RWPE1 (cell line): Measurements from ENCODE around the gene CADM4.
A peak's percentile ranks its signal among the peaks of the same experiment; 100 is the strongest.

Source experiments
- CTCF ChIA-PET: fragments of 350-600 bp; sonication (Branson Sonifier 250); formaldehyde crosslinking; extraction: SDS; loops from one replicate; lab custom pipeline; 2021; lab: Yijun Ruan, JAX
- POLR2A ChIA-PET: fragments of 400-600 bp; formaldehyde crosslinking; extraction: SDS; loops from one replicate; lab custom pipeline; 2020; ENCODE audit warnings: antibody characterized with exemption; ENCODE audit not compliant: low non-redundant PET; lab: Yijun Ruan, JAX
- DNase-seq: peaks from one replicate; pipeline ENCODE4 v3.0.0; 2012; ENCODE audit warnings: low spot score
- H3K27ac ChIP-seq: fragments of 450-650 bp; 2 replicates; pipeline ENCODE4 v1.5.1; 2017
- CTCF ChIP-seq: fragments of 450-650 bp; conservative IDR thresholded peaks from 2 replicates; pipeline ENCODE4 v1.5.1; 2017; ENCODE audit warnings: low read depth, mild to moderate bottlenecking

The CADM4 gene

DNA sequence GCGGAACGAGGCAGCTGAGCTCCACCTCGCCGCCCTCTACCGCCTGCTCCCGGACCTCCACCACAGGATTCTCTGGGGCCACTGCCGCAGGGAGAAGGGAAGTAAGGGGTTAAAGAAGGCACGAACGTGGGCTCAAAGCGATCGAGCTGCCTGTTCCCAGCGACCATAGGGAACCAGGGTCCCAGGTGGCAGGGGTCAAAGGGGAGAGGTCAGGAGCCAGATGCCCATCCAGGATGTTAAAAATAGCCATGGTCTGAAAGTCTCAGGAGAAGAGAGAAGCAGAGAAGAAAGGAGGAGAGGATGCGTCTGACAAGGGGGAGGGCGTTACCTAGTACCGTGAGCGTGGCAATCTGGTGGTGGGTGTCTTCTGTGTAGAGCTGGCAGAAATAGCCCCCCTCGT, 12.8 kb downstream of the CADM4 start:
- POLR2A ChIA-PET, result no interaction called here
- no peak overlapping the region for H3K27ac ChIP-seq
- CTCF ChIA-PET, result no interaction called here
- DNase-seq, result no peak
- no peak for TF ChIP-seq CTCF

DNA sequence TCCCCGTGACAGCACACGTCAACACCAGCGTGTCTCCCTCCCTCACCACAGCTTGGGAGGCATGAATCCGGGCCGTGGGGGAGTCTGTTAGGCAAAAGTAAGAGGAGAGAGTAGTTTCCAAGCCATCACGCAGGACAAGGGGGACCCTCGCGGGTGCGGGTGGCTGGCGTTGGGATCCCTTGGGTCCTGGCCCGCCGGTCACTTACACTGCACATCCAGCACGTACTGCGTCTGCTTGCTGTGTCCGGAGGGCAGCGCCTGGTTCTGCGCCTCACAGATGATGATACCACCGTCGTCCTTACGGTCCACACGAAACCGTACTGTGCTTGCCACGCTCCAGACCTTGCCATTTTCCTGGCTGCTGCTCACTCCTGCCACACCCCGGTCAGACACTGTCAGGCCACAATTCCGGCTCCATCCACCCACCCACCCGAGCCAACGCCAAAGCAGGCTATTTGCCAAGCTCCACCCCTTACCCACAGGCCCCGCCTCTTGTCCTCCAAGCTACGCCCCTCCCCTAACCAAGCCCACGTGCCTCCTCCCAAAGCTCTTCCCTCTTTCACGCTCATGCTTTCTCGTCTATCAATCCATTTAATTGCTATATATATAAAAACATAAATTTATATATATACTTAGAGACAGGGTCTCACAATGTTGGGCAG, 13.6 kb downstream of the CADM4 start:
- H3K27ac ChIP-seq, result no peak overlapping the region
- POLR2A ChIA-PET, result no interaction called here
- TF ChIP-seq CTCF, result no peak
- peak; percentile 53 for DNase-seq
- CTCF ChIA-PET, result no interaction called here

DNA sequence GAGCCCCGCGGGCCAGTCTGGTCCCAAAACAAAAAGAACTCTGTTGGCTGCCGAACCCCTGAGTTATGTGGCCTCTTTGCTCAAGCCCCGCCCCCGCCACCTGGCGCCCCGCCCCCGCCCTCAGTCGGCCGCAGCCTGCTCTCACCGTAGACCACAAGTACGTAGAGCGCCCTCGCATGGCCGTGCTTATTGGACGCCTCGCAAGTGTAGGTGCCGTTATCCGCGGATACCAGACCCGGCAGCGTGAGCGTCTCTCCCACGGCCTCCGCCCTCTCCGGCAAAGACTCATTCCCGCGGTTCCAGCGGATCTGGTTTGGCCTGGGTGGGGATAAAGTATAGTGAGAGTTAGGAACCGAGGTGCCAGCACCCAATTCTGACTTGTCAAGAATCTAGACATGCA, 14.7 kb downstream of the CADM4 start:
- CTCF ChIA-PET, result interaction anchor here (0.7 to 1.0 kb wide), 2 partner anchors 11 to 70 kb away, joined by 3 to 5 read pairs; no protein-coding TSS in a partner anchor
- H3K27ac ChIP-seq, result no peak overlapping the region
- no peak for TF ChIP-seq CTCF
- DNase-seq, result no peak
- POLR2A ChIA-PET, result no interaction called here

GRCh38 chr19:43623889-43624670, 15.6 kb downstream of the CADM4 start:
- DNase-seq, result no peak
- ChIA-PET POLR2A (no interaction called here), CTCF (interaction anchor here (0.7 to 1.0 kb wide), 3 partner anchors 11 to 69 kb away, joined by 3 to 5 read pairs (median 3); no protein-coding TSS in a partner anchor)

GRCh38 chr19:43622956-43623355, 16.7 kb downstream of the CADM4 start:
- no peak overlapping the region for H3K27ac ChIP-seq
- no peak for TF ChIP-seq CTCF
- CTCF ChIA-PET, result no interaction called here
- DNase-seq, result no peak
- POLR2A ChIA-PET, result no interaction called here

More at GRCh38 chr19:43623889-43624670, 15.6 kb downstream of the CADM4 start:
- H3K27ac ChIP-seq, result no peak overlapping the region
- no peak for TF ChIP-seq CTCF

- POLR2A ChIA-PET, result no interaction called here
- CTCF ChIA-PET, result no interaction called here
These were observed 17.6 kb downstream of the CADM4 start for GRCh38 chr19:43622070-43622469.

More at GRCh38 chr19:43622070-43622469, 17.6 kb downstream of the CADM4 start:
- no peak for DNase-seq
- no peak overlapping the region for H3K27ac ChIP-seq
- TF ChIP-seq CTCF, result no peak
